ENCODE results near the gene LENEP. TPM values are rescaled to one million over a fixed set of nuclear protein-coding genes. Genes with fewer than 3 reads are reported as not detected.
"Not testable (repeated sequence)": the region's sequence is repeated elsewhere in the genome, so short reads cannot be mapped to it uniquely, and the experiment has no call there.

LENEP gene
- total RNA-seq, 1 experiment from 2014 or later, result 2.8 TPM

DNA sequence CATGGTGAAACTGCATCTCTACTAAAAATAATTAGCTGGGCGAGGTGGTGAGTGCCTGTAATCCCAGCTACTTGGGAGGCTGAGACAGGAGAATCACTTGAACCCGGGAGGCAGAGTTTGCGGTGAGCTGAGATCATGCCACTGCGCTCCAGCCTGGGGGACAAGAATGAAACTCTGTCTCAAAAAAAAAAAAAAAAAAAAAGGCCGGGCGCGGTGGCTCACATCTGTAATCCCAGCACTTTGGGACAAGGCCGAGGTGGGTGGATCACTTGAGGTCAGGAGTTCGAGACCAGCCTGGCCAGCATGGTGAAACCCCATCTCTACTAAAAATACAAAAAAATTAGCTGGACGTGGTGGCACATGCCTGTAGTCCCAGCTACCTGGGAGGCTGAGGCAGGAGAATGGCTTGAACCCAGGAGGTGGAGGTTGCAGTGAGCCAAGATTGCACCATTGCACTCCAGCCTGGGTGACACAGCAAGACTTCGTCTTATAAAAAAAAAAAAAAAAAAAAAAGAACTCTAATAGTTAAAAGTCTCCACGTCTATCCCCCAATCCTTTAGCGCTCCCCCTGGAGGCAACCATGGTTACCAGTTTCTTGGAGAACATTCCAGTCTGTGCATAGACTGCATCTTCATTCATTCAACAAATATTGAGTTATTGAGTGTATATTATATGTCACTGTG is 2.1 kb downstream of the LENEP start:
- not testable (repeated sequence) for H3K18ac ChIP-seq (ENCODE audit: insufficient read length, low read depth, low read length); H3K23me2 ChIP-seq (ENCODE audit: insufficient read length, low read depth, low read length, poor library complexity, severe bottlenecking); H3K79me2 ChIP-seq (ENCODE audit: insufficient read depth, low read length); H3K27ac Mint-ChIP-seq; H3T11ph ChIP-seq (ENCODE audit: low read length); H4K20me1 ChIP-seq (ENCODE audit: control insufficient read depth, insufficient read depth, insufficient read length); H3K9ac ChIP-seq (ENCODE audit: extremely low read depth, insufficient read length, low read length); H4K5ac ChIP-seq (ENCODE audit: insufficient read length, low read depth, low read length); H3K9me3 ChIP-seq (ENCODE audit: control insufficient read depth, low read depth, low read length); H3K4me3 Mint-ChIP-seq; H3K27me3 Mint-ChIP-seq (ENCODE audit: low read depth); H3K56ac ChIP-seq (ENCODE audit: insufficient read length, low read depth, low read length); H3K4ac ChIP-seq (ENCODE audit: low read depth, low read length); H3K4me1 ChIP-seq (ENCODE audit: insufficient read depth, low read length); H3K27ac ChIP-seq (ENCODE audit: insufficient read length, low read depth, low read length); H3K27me3 ChIP-seq (ENCODE audit: insufficient read depth, low read length); H4K91ac ChIP-seq (ENCODE audit: insufficient read length, low read depth, low read length); H2BK120ac ChIP-seq (ENCODE audit: low read depth, low read length, poor library complexity, severe bottlenecking); H2BK15ac ChIP-seq (ENCODE audit: low read depth, low read length); H2AK5ac ChIP-seq (ENCODE audit: insufficient read length, low read length); H2BK20ac ChIP-seq (ENCODE audit: low read depth, low read length, poor library complexity, severe bottlenecking); H2AFZ ChIP-seq (ENCODE audit: low read length); H3K4me2 ChIP-seq (ENCODE audit: insufficient read depth, insufficient read length, low read length); H4K8ac ChIP-seq (replicated peaks; ENCODE audit: insufficient read length, low read depth, low read length); H2BK5ac ChIP-seq (ENCODE audit: insufficient read length, low read length); H3K9me3 Mint-ChIP-seq; H3K14ac ChIP-seq (ENCODE audit: insufficient read depth, low read length); H2BK12ac ChIP-seq (ENCODE audit: insufficient read length, low read depth, low read length); H3K79me1 ChIP-seq (ENCODE audit: insufficient read depth, low read depth, low read length, poor library complexity, severe bottlenecking); H3K23ac ChIP-seq (ENCODE audit: insufficient read length, low read depth, low read length)
- TF ChIP-seq, protein P1, sequence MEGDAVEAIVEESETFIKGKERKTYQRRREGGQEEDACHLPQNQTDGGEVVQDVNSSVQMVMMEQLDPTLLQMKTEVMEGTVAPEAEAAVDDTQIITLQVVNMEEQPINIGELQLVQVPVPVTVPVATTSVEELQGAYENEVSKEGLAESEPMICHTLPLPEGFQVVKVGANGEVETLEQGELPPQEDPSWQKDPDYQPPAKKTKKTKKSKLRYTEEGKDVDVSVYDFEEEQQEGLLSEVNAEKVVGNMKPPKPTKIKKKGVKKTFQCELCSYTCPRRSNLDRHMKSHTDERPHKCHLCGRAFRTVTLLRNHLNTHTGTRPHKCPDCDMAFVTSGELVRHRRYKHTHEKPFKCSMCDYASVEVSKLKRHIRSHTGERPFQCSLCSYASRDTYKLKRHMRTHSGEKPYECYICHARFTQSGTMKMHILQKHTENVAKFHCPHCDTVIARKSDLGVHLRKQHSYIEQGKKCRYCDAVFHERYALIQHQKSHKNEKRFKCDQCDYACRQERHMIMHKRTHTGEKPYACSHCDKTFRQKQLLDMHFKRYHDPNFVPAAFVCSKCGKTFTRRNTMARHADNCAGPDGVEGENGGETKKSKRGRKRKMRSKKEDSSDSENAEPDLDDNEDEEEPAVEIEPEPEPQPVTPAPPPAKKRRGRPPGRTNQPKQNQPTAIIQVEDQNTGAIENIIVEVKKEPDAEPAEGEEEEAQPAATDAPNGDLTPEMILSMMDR (conservative IDR thresholded peaks at IDR 0.05), result peak; percentile 66
- H3K36me3 Mint-ChIP-seq (ENCODE audit: insufficient read depth in 1 of 3, low read depth in 3 of 3), result peaks cover 3 to 11% (median 8%) of the 10 kb centered on the region in 3 experiments; a peak in 5 of 7 replicates
- peaks cover 13 to 27% of the 10 kb centered on the region in 2 experiments for H3K4me1 Mint-ChIP-seq
- peak; percentile 43 for DNase-seq
- no CpG with 5 or more reads among the region's 13 CpGs for WGBS (ENCODE audit: extremely low coverage, insufficient read length, low lambda C conversion rate)
